Bronchial epithelial cell (primary cell): ENCODE data around the gene GALNT11. TPM values are rescaled to one million over a fixed set of nuclear protein-coding genes. Genes with fewer than 3 reads are reported as not detected.

Source experiments
- DNase-seq: peaks from one replicate; pipeline ENCODE4 v3.0.0-alpha.2; 2010; ENCODE audit warnings: low read depth
- FAIRE-seq: peaks from 2 replicates; lab custom pipeline; 2011; peaks lifted over from hg19 to GRCh38; lab: Jason Lieb, UNC
- H3K27me3 ChIP-seq: 2 replicates; pipeline ENCODE4 v1.5.1; 2011; ENCODE audit warnings: low read length; ENCODE audit not compliant: control insufficient read depth, insufficient read depth
- H3K36me3 ChIP-seq: 2 replicates; pipeline ENCODE4 v1.5.1; 2011; ENCODE audit warnings: low read length; ENCODE audit not compliant: control insufficient read depth, insufficient read depth
- H3K4me3 ChIP-seq: 2 replicates; pipeline ENCODE4 v1.5.1; 2011; ENCODE audit warnings: mild to moderate bottlenecking, low read depth, low read length, control low read depth
- CTCF ChIP-seq: IDR thresholded peaks from 2 replicates; pipeline ENCODE4 v1.5.1; 2011; ENCODE audit warnings: mild to moderate bottlenecking, moderate library complexity, low read length, control low read depth, inconsistent platforms; ENCODE audit not compliant: insufficient read depth, severe bottlenecking
- total RNA-seq: library from RNA; depleted of rRNA; stranded (reverse); fragments of >200 nt; gene quantifications from 2 replicates; pipeline ENCODE4 v1.2.1, GENCODE V29; 2014

GALNT11 gene
- total RNA-seq, 1 donor from 2014 or later, result 31.9 TPM

GRCh38 chr7:152145853-152146466 is 120.5 kb downstream of the GALNT11 start:
- TF ChIP-seq CTCF, result peak; percentile 69

GRCh38 chr7:152148706-152149105 is 123.2 kb downstream of the GALNT11 start:
- DNase-seq, result no peak
- H3K36me3 ChIP-seq, result peaks cover 29% of the 10 kb centered on the region
- no peak overlapping the region for H3K4me3 ChIP-seq
- no peak for TF ChIP-seq CTCF
- FAIRE-seq, result no peak
- H3K27me3 ChIP-seq, result no peaks in the 10 kb centered on the region

More at GRCh38 chr7:152145853-152146466, 120.5 kb downstream of the GALNT11 start:
- Histone ChIP-seq H3K36me3 (peaks cover 21% of the 10 kb centered on the region), H3K4me3 (no peak overlapping the region), H3K27me3 (no peaks in the 10 kb centered on the region)
- DNase-seq (peak; percentile 41), FAIRE-seq (no peak)

DNA sequence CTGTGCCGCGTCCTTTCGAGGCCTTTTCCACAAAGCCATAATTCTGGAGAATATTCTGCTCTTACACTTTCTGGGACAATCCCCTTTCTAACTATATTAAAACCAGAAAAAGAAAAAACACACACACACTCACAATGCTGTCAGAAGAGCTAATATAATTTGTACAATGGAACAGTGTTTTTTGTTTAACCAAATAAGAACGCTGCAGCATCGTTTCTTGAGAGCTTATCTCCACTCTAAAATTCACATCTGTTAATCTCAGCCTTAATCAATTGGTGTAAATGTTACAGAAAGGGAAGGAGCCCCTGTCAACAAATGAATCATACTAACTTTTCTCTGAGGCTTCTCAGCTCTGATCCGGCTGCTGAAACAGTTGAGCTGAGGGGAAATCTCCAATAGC is 123.9 kb downstream of the GALNT11 start:
- no peaks in the 10 kb centered on the region for H3K27me3 ChIP-seq
- FAIRE-seq, result no peak
- no peak for TF ChIP-seq CTCF
- DNase-seq, result no peak
- no peak overlapping the region for H3K4me3 ChIP-seq
- H3K36me3 ChIP-seq, result peaks cover 32% of the 10 kb centered on the region

DNA sequence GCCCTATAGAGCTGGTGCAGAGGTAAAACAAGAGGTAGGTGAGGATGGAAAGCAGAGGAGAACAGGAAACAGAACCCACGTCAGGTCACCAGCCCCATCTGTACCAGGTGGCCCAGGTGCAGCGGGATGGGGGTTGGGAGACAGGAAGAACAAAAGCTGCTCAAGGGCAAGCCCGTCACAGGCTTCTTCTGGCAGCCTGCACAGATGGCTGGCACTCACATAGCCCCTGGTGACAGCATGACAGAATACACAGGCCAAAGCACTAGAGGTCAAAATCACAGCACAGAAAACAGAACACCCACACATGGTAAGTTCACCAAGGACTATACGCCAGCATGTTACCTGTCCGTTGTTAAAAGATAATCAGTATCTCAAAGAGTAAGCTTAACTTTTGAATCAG is 126.8 kb downstream of the GALNT11 start:
- H3K4me3 ChIP-seq, result no peak overlapping the region
- no peaks in the 10 kb centered on the region for H3K27me3 ChIP-seq
- FAIRE-seq (no peak), DNase-seq (no peak)
- no peak for TF ChIP-seq CTCF
- H3K36me3 ChIP-seq, result peaks cover 36% of the 10 kb centered on the region

DNA sequence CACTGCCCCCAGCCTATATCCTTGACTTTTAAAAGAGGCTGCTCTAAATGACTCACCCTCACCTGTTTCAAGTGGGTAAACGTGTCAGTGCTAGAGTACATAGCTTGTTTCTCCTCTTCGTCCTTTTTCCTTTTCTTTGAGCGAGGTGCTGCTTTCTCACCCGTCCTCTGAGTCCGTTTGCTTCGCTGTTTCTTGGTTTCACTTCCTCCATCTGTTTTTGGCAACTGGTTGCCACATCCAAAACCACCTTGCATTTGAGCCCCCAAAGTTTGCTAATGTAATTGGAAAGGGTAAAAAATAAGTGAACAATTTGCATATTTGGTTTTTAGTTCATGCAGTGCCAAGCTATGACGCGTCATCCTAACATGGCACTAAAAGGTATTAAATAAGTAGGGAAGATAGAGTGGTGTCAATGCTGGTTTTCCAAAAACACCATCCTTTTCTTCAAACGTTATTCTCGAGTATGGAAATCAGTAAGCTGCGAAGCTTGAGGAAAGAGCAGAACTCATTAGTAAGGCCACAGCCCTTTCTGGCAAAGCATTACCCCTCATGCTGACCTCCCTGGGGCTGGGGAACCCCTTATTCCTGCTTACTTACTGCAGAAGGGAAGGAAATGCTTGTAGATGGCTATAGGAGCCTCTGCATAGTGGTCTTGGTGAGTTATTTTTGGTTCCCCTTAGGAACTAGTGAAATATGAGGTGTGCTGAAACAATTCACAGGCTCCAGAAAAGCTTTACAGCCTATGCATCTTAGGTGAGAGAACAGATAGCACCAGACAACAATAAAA is 133.5 kb downstream of the GALNT11 start:
- no peak for TF ChIP-seq CTCF
- no peak for FAIRE-seq
- H3K36me3 ChIP-seq, result peaks cover 26% of the 10 kb centered on the region

GRCh38 chr7:152161171-152161570 is 135.7 kb downstream of the GALNT11 start:
- FAIRE-seq, result no peak
- TF ChIP-seq CTCF, result no peak
- Histone ChIP-seq H3K27me3 (no peaks in the 10 kb centered on the region), H3K36me3 (peaks cover 17% of the 10 kb centered on the region), H3K4me3 (no peak overlapping the region)
- DNase-seq, result no peak

More for the DNA sequence above, 133.5 kb downstream of the GALNT11 start:
- DNase-seq, result peak; percentile 28
- Histone ChIP-seq H3K4me3 (no peak overlapping the region), H3K27me3 (no peaks in the 10 kb centered on the region)
